ENCODE measurements around the gene CCNT2.

GRCh38 chr2:134946073-134946472 is 27.5 kb downstream of the CCNT2 start:
- no peak for TF ChIP-seq EZH2phosphoT487 (IDR thresholded peaks at IDR 0.05; ENCODE audit: borderline replicate concordance, low read depth, low read length)
- TF ChIP-seq, protein P1, sequence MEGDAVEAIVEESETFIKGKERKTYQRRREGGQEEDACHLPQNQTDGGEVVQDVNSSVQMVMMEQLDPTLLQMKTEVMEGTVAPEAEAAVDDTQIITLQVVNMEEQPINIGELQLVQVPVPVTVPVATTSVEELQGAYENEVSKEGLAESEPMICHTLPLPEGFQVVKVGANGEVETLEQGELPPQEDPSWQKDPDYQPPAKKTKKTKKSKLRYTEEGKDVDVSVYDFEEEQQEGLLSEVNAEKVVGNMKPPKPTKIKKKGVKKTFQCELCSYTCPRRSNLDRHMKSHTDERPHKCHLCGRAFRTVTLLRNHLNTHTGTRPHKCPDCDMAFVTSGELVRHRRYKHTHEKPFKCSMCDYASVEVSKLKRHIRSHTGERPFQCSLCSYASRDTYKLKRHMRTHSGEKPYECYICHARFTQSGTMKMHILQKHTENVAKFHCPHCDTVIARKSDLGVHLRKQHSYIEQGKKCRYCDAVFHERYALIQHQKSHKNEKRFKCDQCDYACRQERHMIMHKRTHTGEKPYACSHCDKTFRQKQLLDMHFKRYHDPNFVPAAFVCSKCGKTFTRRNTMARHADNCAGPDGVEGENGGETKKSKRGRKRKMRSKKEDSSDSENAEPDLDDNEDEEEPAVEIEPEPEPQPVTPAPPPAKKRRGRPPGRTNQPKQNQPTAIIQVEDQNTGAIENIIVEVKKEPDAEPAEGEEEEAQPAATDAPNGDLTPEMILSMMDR (conservative IDR thresholded peaks at IDR 0.05; ENCODE audit: low read length), result no peak

Measured in OCI-LY7 (cell line).